NB4 (cell line): Measurements from ENCODE around the gene CLIP4.

Experiments
- DNase-seq: peaks from one replicate; pipeline ENCODE4 v3.0.0; 2010; ENCODE audit warnings: low read depth
- H3K4me3 ChIP-seq: one replicate; pipeline ENCODE4 v1.5.1; 2011; ENCODE audit warnings: mild to moderate bottlenecking, low read depth, low read length, moderate library complexity
- CTCF ChIP-seq: IDR thresholded peaks from one replicate; pipeline ENCODE4 v1.5.1; 2012; ENCODE audit warnings: low read depth, low read length
- MYC ChIP-seq: IDR thresholded peaks from 2 replicates; pipeline ENCODE4 v1.6.1; 2011; ENCODE audit warnings: low read depth, low read length
- POLR2A ChIP-seq: IDR thresholded peaks from 2 replicates; pipeline ENCODE4 v1.6.1; 2011; ENCODE audit warnings: mild to moderate bottlenecking; ENCODE audit not compliant: insufficient read length; ENCODE audit errors: extremely low read depth
- TF ChIP-seq, protein P1 (sequence below): IDR thresholded peaks from 2 replicates; pipeline ENCODE4 v1.6.1; 2011; ENCODE audit warnings: low read depth, low read length

CLIP4 gene

GRCh38 chr2:29191817-29192216, 76.6 kb downstream of the CLIP4 start:
- TF ChIP-seq CTCF (no peak), POLR2A (no peak), MYC (no peak)
- TF ChIP-seq, protein P1, sequence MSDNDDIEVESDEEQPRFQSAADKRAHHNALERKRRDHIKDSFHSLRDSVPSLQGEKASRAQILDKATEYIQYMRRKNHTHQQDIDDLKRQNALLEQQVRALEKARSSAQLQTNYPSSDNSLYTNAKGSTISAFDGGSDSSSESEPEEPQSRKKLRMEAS: no peak
- H3K4me3 ChIP-seq: no peak overlapping the region
- no peak for DNase-seq

GRCh38 chr2:29192526-29192925, 77.3 kb downstream of the CLIP4 start:
- DNase-seq: no peak
- no peak overlapping the region for H3K4me3 ChIP-seq
- TF ChIP-seq, protein P1: no peak
- TF ChIP-seq CTCF (no peak), POLR2A (no peak), MYC (no peak)

- DNase-seq: no peak
- no peak overlapping the region for H3K4me3 ChIP-seq
- TF ChIP-seq MYC (no peak), CTCF (no peak), POLR2A (no peak)
- TF ChIP-seq, protein P1: no peak
These were observed 77.9 kb downstream of the CLIP4 start for GRCh38 chr2:29193111-29193510.

- TF ChIP-seq MYC (no peak), CTCF (no peak), POLR2A (no peak)
- TF ChIP-seq, protein P1: no peak
- DNase-seq: no peak
- H3K4me3 ChIP-seq: no peak overlapping the region
These were observed 78.5 kb downstream of the CLIP4 start for GRCh38 chr2:29193681-29194080.

GRCh38 chr2:29195796-29196195, 80.6 kb downstream of the CLIP4 start:
- no peak for DNase-seq
- TF ChIP-seq MYC: no peak
- TF ChIP-seq POLR2A: no peak
- TF ChIP-seq, protein P1: no peak
- TF ChIP-seq CTCF: no peak
- no peak overlapping the region for H3K4me3 ChIP-seq
